Measurements from ENCODE around the gene PPM1L.
"Not testable (repeated sequence)": the region's sequence is repeated elsewhere in the genome, so short reads cannot be mapped to it uniquely, and the experiment has no call there.

DNA sequence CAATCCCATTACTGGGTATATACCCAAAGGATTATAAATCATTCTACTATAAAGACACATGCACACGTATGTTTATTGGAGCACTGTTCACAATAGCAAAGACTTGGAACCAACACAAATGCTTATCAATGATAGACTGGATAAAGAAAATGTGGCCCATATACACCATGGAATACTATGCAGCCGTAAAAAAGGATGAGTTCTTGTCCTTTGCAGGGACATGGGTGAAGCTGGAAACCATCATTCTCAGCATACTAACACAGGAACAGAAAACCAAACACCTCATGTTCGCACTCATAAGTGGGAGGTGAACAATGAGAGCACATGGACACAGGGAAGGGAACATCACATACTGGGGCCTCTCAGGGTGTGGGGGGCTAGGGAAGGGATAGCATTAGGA, 42.9 kb upstream of the PPM1L start:
- not testable (repeated sequence) for TF ChIP-seq POLR2AphosphoS5, POLR2A (IDR thresholded peaks at IDR 0.05; ENCODE audit: low read depth, low read length)

All from GM12891 (cell line).